Activated T-cell treated with anti-CD3 and anti-CD28 coated beads, Interleukin-2, amount 50 U/mL, for 72 hours (primary cell): ENCODE data around the gene LIG1. TPM values are rescaled to one million over a fixed set of nuclear protein-coding genes. Genes with fewer than 3 reads are reported as not detected.
"Not testable (repeated sequence)": the region's sequence is repeated elsewhere in the genome, so short reads cannot be mapped to it uniquely, and the experiment has no call there.

Source experiments
- ATAC-seq, 2 donors: fragments of 150-1000 bp; cut with Tn5 transposase; replicated peaks in 1 of 2; 2 replicates each; pipeline ENCODE4 v1.10.0; 2021; ENCODE audit warnings: moderate library complexity in 2 of 2, mild to moderate bottlenecking in 1 of 2
- DNase-seq, 2 donors: peaks; one replicate each; pipeline ENCODE4 v3.0.0; 2021 to 2022; ENCODE audit warnings: mixed read lengths in 1 of 2
- H3K27ac Mint-ChIP-seq: one replicate; pipeline ENCODE4 v1.8.0; 2022; ENCODE audit warnings: mild to moderate bottlenecking, moderate library complexity, mixed read lengths
- H3K27me3 Mint-ChIP-seq: one replicate; pipeline ENCODE4 v1.8.0; 2022; ENCODE audit warnings: low read depth, mixed read lengths
- H3K36me3 Mint-ChIP-seq, 2 donors: one replicate each; pipeline ENCODE4 v1.8.0; 2022; ENCODE audit warnings: mixed read lengths in 2 of 2, mild to moderate bottlenecking in 1 of 2; ENCODE audit not compliant: insufficient read depth in 2 of 2
- H3K4me1 Mint-ChIP-seq: one replicate; pipeline ENCODE4 v1.8.0; 2022; ENCODE audit warnings: low read depth, mixed read lengths
- H3K4me3 Mint-ChIP-seq, 2 donors: one replicate each; pipeline ENCODE4 v1.8.0; 2022; ENCODE audit warnings: mild to moderate bottlenecking in 2 of 2, mixed read lengths in 2 of 2, moderate library complexity in 2 of 2
- H3K9me3 Mint-ChIP-seq, 2 donors: one replicate each; pipeline ENCODE4 v1.8.0; 2022; ENCODE audit warnings: mixed read lengths in 2 of 2
- total RNA-seq, 2 donors: library from RNA; stranded (reverse); gene quantifications; one replicate each; pipeline ENCODE4 v1.2.3, GENCODE V29; 2022

The LIG1 gene
- total RNA-seq, 2 donors from 2014 or later: 156 to 212 TPM

DNA sequence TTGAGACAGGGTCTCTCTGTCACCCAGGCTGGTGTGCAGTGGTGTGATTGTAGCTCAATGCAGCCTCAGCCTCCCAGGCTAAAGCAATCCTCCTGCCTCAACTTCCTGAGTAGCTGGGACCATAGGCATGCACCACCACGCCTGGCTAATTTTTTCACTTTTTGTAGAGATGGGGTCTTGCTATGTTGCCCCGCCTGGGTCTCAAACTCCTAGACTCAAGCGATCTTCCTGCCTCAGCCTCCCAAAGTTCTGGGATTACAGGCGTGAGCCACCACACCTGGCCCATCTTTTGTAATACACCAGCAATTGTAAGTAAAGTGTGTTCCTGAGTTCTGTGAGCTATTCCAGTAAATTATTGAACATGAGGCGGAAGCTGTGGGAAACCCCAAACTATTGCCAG lies 66.2 kb downstream of the LIG1 start:
- ATAC-seq (no peak), DNase-seq (no peak)
- H3K4me3 Mint-ChIP-seq: no peak overlapping the region
- H3K36me3 Mint-ChIP-seq: peaks cover 0 to 1% of the 10 kb centered on the region in 2 donors
- H3K9me3 Mint-ChIP-seq: no peaks in the 10 kb centered on the region
- H3K27ac Mint-ChIP-seq: no peak overlapping the region
- H3K27me3 Mint-ChIP-seq: no peaks in the 10 kb centered on the region
- peaks cover 16% of the 10 kb centered on the region for H3K4me1 Mint-ChIP-seq

DNA sequence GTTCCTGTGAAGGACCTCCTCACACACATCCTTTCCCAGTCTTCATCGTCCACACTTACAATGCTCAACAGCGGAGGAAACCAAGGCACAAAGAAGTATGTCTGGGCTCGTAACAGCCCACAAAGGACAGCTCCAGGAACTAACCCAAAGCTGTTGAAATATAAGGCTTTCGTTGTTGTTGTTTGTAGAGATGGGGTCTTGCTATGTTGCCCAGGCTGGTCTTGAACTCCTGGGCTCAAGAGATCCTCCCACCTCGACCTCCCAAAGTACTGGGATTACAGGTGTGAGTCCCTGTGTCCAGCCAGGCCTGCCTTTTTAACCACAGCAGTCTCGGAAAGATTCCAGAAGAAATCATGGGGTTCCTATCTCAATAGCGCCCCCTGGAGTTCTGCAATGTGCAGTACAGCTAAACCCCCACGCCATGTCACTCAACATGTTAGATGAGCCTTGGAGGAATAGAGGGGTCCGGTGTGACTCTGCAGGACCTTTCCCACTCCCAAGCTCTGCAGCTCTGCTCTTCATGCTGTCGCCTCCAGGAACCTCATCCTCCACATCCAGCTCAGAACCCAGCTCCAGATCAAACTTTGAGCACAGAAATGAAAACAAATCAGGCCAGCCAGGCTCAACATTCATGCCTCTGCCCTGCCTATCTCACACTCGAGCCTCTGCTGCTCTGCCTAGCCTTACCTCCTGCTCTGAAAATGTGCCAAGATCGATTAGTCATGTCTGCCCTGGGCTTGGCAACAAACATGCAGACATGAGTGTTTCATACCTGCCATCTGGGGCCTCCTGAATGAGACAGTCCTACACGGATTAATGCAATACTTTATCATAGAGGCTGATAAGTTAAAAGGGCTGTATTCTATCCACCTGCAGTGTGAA lies 67.0 kb downstream of the LIG1 start:
- Mint-ChIP-seq H3K27ac (no peak overlapping the region), H3K27me3 (no peaks in the 10 kb centered on the region), H3K36me3 (peaks cover 0 to 1% of the 10 kb centered on the region in 2 donors), H3K9me3 (no peaks in the 10 kb centered on the region), H3K4me1 (peaks cover 15% of the 10 kb centered on the region), H3K4me3 (no peak overlapping the region)
- ATAC-seq (peak; percentile 56 to 61), DNase-seq (peak; percentile 32 to 53)

DNA sequence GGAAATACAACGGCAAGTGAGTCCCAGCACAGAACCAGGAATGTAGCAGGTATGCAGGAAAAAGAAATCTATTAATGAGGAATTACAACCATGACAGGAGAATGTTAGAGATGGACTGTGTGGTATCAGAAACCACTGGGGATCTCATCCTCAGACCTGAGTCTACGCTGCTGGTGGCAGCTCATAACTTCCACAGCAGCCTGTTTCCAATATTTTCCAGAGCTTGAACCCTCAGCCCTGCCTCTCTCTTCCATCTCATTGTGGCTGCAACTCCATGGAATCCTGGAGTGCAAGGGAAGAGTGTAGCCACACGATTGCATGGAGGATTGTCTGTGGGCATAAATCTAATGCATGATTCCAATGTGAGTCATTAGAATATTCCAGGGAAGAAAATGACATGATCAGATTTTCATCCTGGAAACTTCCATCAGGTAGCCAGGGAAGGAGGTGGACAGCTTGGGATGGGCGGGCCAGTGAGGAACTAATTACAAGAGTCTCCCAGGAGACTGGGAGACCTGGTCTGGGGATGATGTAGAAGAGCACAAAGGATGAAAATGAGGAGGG lies 74.5 kb downstream of the LIG1 start:
- no peak overlapping the region for H3K27ac Mint-ChIP-seq
- no peak overlapping the region for H3K4me3 Mint-ChIP-seq
- H3K4me1 Mint-ChIP-seq: peaks cover 25% of the 10 kb centered on the region
- no peak for ATAC-seq
- peaks cover 10 to 13% of the 10 kb centered on the region in 2 donors for H3K9me3 Mint-ChIP-seq
- peaks cover 14 to 22% of the 10 kb centered on the region in 2 donors for H3K36me3 Mint-ChIP-seq
- peaks cover 7% of the 10 kb centered on the region for H3K27me3 Mint-ChIP-seq
- no peak for DNase-seq

DNA sequence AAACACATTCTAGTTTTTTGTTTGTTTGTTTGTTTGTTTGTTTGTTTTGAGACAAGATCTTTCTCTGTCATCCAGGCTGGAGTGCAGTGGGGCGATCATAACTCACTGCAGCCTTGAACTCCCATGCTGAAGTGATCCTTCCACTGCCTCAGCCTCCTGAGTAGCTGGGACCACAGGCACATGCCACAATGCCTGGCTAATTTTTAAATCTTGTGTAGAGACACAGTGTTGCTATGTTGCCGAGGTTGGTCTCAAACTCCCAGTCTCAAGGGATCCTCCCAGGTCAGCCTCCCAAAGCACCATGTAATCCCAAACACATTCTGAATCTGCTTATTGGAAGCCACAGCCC lies 75.3 kb downstream of the LIG1 start:
- peaks cover 25% of the 10 kb centered on the region for H3K4me1 Mint-ChIP-seq
- no peak overlapping the region for H3K4me3 Mint-ChIP-seq
- peaks cover 14 to 22% of the 10 kb centered on the region in 2 donors for H3K36me3 Mint-ChIP-seq
- H3K9me3 Mint-ChIP-seq: peaks cover 10 to 13% of the 10 kb centered on the region in 2 donors
- peak overlapping the region; percentile 52 for H3K27ac Mint-ChIP-seq
- peak; percentile 37 to 52 for ATAC-seq
- no peak for DNase-seq
- peaks cover 7% of the 10 kb centered on the region for H3K27me3 Mint-ChIP-seq

DNA sequence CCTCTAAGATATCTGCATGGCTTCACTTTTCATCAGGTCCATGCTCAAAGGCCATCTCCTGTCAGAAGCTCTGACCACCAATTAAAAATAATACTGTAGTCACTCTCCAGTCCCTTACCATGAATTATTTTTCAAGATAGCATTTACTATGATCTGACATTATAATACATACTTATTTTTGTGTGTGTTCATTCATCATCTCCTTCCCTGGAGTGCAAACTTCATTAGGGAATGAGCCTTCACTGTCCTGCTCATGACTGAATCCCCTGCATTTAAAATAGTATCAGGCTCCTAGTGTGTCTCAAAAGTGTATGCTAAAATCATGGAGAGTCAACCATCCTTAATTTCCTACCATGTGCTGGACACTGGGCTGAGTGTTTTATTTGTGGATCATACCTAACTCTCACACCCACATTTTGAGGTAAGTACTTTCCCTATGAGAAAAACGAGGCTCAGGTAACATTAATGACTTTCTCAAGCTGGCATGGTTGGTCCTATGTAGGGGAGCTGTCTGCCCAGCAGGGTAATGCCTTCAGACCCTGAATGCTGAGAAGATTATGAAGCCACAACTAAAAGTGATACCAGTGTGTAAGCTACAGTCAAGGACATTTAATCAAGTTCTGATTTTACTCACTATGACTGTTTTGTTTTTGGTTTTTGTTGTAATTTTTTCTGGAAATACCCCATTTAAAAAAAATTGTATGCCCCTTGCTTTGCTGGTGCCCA lies 75.9 kb downstream of the LIG1 start:
- DNase-seq: no peak
- ATAC-seq: peak; percentile 83 to 88
- H3K27ac Mint-ChIP-seq: peak overlapping the region; percentile 52
- H3K4me1 Mint-ChIP-seq: peaks cover 25% of the 10 kb centered on the region
- H3K9me3 Mint-ChIP-seq: peaks cover 10 to 13% of the 10 kb centered on the region in 2 donors
- H3K4me3 Mint-ChIP-seq: peak overlapping the region in 1 of 2 donors; percentile 34
- peaks cover 14 to 22% of the 10 kb centered on the region in 2 donors for H3K36me3 Mint-ChIP-seq
- H3K27me3 Mint-ChIP-seq: peaks cover 7% of the 10 kb centered on the region

DNA sequence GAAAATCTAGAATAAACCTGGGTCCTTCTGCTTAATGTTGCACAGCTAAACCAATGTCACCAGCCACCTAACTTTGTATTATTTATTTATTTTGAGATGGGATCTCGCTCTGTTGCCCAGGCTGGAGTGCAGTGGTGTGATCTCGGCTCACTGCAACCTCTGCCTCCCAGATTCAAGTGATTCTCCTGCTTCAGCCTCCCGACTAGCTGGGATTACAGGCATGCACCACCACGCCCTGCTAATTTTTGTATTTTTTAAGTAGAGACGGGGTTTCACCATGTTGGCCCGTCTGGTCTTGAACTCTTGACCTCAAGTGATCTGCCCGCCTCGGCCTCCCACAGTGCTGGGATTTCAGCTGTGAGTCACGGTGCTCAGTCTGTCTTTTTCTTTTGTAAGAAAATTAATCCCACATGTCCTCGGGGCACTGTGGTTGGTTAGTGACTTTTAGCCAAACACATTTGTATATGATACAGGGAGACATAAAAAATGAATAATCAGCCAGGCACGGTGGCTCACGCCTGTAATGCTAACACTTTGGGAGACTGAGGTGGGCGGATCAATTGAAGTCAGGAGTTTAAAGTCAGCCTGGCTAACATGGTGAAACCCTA lies 78.9 kb downstream of the LIG1 start:
- not testable (repeated sequence) for ATAC-seq, H3K4me3 Mint-ChIP-seq, DNase-seq, H3K27ac Mint-ChIP-seq
- peaks cover 20% of the 10 kb centered on the region for H3K27me3 Mint-ChIP-seq
- H3K9me3 Mint-ChIP-seq: peaks cover 10 to 13% of the 10 kb centered on the region in 2 donors
- H3K36me3 Mint-ChIP-seq: peaks cover 14 to 16% of the 10 kb centered on the region in 2 donors
- peaks cover 25% of the 10 kb centered on the region for H3K4me1 Mint-ChIP-seq

DNA sequence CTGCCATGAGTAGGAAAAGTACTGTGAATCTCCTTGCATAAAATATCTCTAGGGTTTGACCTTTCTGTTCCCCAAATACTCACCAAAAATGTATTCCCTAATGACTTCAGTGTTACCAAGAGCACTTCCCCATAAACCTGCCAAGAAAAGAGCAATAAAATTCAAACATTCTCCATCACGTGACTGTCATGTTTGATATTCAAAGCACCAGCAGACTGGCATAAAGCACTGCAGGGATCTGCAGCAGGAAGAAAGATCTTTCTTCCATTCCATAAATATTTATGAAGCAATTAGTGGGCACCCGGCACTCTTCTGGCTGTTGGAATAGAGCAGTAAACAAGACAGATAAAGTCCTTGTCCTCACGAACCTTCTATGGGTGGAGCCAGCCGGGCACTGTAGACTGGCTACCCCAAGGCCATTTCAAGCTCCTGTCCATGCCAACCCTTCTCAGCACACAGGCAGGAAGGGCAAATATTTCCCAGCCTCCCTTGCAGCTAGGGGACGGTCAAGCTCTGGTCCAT lies 79.8 kb downstream of the LIG1 start:
- no peak overlapping the region for H3K4me3 Mint-ChIP-seq
- H3K4me1 Mint-ChIP-seq: peaks cover 19% of the 10 kb centered on the region
- peaks cover 14 to 16% of the 10 kb centered on the region in 2 donors for H3K36me3 Mint-ChIP-seq
- peaks cover 13% of the 10 kb centered on the region for H3K27me3 Mint-ChIP-seq
- ATAC-seq (no peak), DNase-seq (no peak)
- peaks cover 10 to 13% of the 10 kb centered on the region in 2 donors for H3K9me3 Mint-ChIP-seq
- no peak overlapping the region for H3K27ac Mint-ChIP-seq

DNA sequence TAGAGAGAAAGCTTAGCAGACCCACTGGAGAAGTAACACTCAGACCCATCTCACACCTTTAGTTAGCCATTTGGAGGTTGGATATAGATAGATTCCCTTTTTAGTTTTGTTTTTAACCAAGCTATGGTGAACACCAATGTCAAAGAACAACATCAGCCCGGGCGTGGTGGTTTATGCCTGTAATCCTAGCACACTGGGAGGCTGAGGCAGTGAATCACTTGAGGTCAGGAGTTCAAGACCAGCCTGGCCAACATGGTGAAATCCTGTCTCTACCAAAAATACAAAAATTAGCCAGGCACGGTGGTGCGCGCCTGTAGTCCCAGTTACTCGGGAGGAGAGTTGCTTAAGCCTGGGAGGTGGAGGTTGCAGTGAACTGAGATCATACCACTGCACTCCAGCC lies 81.2 kb downstream of the LIG1 start:
- not testable (repeated sequence) for H3K4me3 Mint-ChIP-seq, DNase-seq, H3K27ac Mint-ChIP-seq, ATAC-seq, H3K4me1 Mint-ChIP-seq, H3K9me3 Mint-ChIP-seq
- H3K36me3 Mint-ChIP-seq: peaks cover 7 to 11% of the 10 kb centered on the region in 2 donors
- H3K27me3 Mint-ChIP-seq: peaks cover 13% of the 10 kb centered on the region

DNA sequence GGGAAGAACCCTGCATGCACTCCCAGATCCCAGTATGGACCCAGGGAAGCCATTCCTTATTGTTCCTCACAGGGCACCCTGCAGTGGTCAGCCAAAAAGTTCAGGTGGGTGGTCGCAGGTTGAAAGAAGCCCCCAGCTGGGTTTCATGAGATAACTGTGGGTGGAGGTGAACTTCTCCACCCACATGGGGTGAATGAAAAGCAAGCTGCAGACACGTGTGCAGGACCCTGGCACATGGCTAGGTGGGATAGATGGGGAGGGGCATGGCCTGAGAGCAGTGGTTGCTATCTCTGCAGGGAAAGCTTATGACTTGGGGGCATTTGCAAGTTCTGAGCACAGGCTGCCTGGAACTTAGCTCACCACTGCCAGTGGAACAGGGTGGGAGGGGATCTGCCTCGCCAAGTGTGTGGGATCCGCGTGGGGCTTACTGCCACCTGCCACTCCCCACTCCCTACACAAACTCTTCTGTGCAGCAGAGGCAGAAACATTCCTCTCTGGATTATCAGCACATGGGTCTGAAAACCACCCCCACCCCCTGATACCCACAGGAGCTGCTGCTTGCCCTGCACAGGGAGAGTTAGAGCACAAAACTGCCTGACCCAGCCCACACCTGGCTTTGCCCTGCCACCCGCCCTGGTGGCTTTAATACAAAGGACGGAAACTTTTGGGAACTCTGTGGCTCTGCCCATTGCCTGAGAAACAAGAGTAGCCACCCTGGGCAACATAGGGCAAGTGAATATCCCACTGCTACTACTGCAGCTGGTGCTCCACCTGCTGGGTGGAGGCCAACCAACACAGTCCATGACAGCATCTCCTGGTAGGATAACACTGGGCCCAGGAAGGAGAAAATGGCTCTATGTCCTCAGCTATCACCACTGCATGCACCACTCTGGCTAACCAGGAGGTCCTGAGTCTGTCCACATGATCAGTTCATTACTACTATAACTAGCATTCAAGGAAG lies 84.0 kb downstream of the LIG1 start:
- H3K27ac Mint-ChIP-seq: no peak overlapping the region
- ATAC-seq: no peak
- DNase-seq: no peak
- no peaks in the 10 kb centered on the region for H3K36me3 Mint-ChIP-seq
- no peaks in the 10 kb centered on the region for H3K9me3 Mint-ChIP-seq
- H3K4me1 Mint-ChIP-seq: no peaks in the 10 kb centered on the region
- H3K27me3 Mint-ChIP-seq: peaks cover 13% of the 10 kb centered on the region
- H3K4me3 Mint-ChIP-seq: no peak overlapping the region

DNA sequence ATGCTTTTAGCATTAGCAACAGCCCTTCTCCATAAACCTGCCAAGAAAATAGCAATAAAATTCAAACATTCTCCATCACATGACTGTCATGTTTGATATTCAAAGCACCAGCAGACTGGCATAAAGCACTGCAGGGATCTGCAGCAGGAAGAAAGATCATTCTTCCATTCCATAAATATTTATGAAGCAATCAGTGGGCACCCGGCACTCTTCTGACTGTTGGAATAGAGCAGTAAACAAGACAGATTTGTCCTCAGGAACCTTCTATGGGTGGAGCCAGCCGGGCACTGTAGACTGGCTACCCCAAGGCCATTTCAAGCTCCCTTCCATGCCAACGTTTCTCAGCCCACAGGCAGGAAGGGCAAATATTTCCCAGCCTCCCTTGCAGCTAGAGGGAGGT lies 85.1 kb downstream of the LIG1 start:
- Mint-ChIP-seq H3K4me3 (no peak overlapping the region), H3K27me3 (peaks cover 17% of the 10 kb centered on the region), H3K9me3 (no peaks in the 10 kb centered on the region), H3K36me3 (no peaks in the 10 kb centered on the region), H3K27ac (no peak overlapping the region), H3K4me1 (no peaks in the 10 kb centered on the region)
- no peak for ATAC-seq
- DNase-seq: no peak

DNA sequence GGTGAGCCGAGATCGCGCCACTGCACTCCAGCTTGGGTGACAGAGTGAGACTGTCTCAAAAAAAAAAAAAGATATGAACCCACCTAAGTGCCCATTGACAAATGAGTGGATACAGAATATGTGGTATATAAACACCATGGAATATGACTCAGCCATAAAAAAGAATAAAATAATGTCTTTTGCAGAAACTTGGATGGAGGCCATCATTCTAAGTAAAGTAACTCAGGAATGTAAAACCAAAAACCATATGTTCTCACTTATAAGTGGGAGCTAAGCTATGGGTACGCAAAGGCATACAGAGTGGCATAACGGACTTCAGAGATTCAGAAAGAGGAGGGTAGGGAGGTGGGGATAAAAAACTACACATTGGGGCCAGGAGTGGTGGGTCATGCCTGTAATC lies 89.0 kb downstream of the LIG1 start:
- Mint-ChIP-seq H3K27me3 (peaks cover 25% of the 10 kb centered on the region), H3K36me3 (no peaks in the 10 kb centered on the region), H3K9me3 (no peaks in the 10 kb centered on the region), H3K4me3 (no peak overlapping the region), H3K4me1 (no peaks in the 10 kb centered on the region), H3K27ac (no peak overlapping the region)
- ATAC-seq (no peak), DNase-seq (no peak)
